ENCODE data around the gene STARD10. TPM values are rescaled to one million over a fixed set of nuclear protein-coding genes. Genes with fewer than 3 reads are reported as not detected.

STARD10 gene
- total and polyA plus RNA-seq, 9 of the 15 experiments (the other 6 are each of a cell fraction or from before 2014, with no cell fraction given) = 0.15 to 52.9 (median 32.3) TPM

GRCh38 chr11:72752088-72752914 is 41.5 kb downstream of the STARD10 start, which contains the start of gene ARAP1 (continued):
- TF ChIP-seq ZNF639 (CRISPR knock-in tag; conservative IDR thresholded peaks at IDR 0.05 in 1 of 2, IDR thresholded peaks at IDR 0.05 in 1 of 2) = peak in 1 of 2 experiments; percentile 28; a peak in 1 of 4 replicates
- TF ChIP-seq HMG20A (CRISPR knock-in tag; conservative IDR thresholded peaks at IDR 0.05) = no peak
- TF ChIP-seq TGIF2 (CRISPR knock-in tag; IDR thresholded peaks at IDR 0.05) = no peak
- TF ChIP-seq ZNF316 (IDR thresholded peaks at IDR 0.05) = no peak
- no peak for TF ChIP-seq RBM15 (IDR thresholded peaks at IDR 0.05; ENCODE audit: insufficient read depth, low read length)
- TF ChIP-seq NUFIP1 (IDR thresholded peaks at IDR 0.05; ENCODE audit: partially characterized antibody) = no peak
- peak; percentile 56 for TF ChIP-seq PKNOX1 (IDR thresholded peaks at IDR 0.05)
- TF ChIP-seq ETV1 (tag; conservative IDR thresholded peaks at IDR 0.05; ENCODE audit: low read depth) = peak; percentile 83
- TF ChIP-seq ZNF311 (CRISPR knock-in tag; IDR thresholded peaks at IDR 0.05) = no peak
- TF ChIP-seq BDP1 (IDR thresholded peaks at IDR 0.05; ENCODE audit: insufficient read depth, insufficient read length) = no peak
- TF ChIP-seq TCF15 (CRISPR knock-in tag; IDR thresholded peaks at IDR 0.05) = no peak
- TF ChIP-seq NR2C2 (CRISPR knock-in tag; IDR thresholded peaks at IDR 0.05) = no peak
- peak; percentile 50 for TF ChIP-seq NR2C2 (tag; IDR thresholded peaks at IDR 0.05)
- TF ChIP-seq TEAD2 (tag; IDR thresholded peaks at IDR 0.05) = no peak
- TF ChIP-seq RFX1 (IDR thresholded peaks at IDR 0.05) = no peak
- no peak for TF ChIP-seq NFRKB (IDR thresholded peaks at IDR 0.05; ENCODE audit: low read depth)
- TF ChIP-seq RCOR1 (IDR thresholded peaks at IDR 0.05; ENCODE audit: borderline replicate concordance in 1 of 2, low read depth in 2 of 2, low read length in 2 of 2) = peak in 1 of 2 experiments; percentile 73; a peak in 2 of 4 replicates
- no peak for TF ChIP-seq ZNF76 (CRISPR knock-in tag; IDR thresholded peaks at IDR 0.05; ENCODE audit: borderline replicate concordance)
- peak; percentile 91 for TF ChIP-seq HDAC2 (IDR thresholded peaks at IDR 0.05)
- no peak for TF ChIP-seq L3MBTL2 (IDR thresholded peaks at IDR 0.05)
- peak; percentile 75 for TF ChIP-seq ZFX (CRISPR knock-in tag; IDR thresholded peaks at IDR 0.05)
- TF ChIP-seq MAZ (CRISPR knock-in tag; conservative IDR thresholded peaks at IDR 0.05 in 1 of 2, IDR thresholded peaks at IDR 0.05 in 1 of 2) = peak; percentile 54 to 66; a peak in 3 of 4 replicates
- TF ChIP-seq STAT5B (CRISPR knock-in tag; IDR thresholded peaks at IDR 0.05) = no peak
- peak; percentile 70; the same call in 1 of the 2 replicates for TF ChIP-seq ETS1 (conservative IDR thresholded peaks at IDR 0.05; ENCODE audit: control insufficient read depth, low read depth, low read length)

Data from K562 (cell line).